COLO829 (cell line): ENCODE measurements around the gene UBTD1.
"Not testable (repeated sequence)": the region's sequence is repeated elsewhere in the genome, so short reads cannot be mapped to it uniquely, and the experiment has no call there.

Experiments used
- DNase-seq: peaks from one replicate; pipeline ENCODE4 v3.0.0; 2012; ENCODE audit warnings: low spot score

Gene UBTD1

GRCh38 chr10:97538839-97539238 lies 40.1 kb downstream of the UBTD1 start:
- no peak for DNase-seq

GRCh38 chr10:97539523-97540200 lies 40.9 kb downstream of the UBTD1 start:
- DNase-seq, result no peak

- DNase-seq, result no peak
These were observed 42.2 kb downstream of the UBTD1 start for GRCh38 chr10:97540669-97541500.

- peak; percentile 78 for DNase-seq
These were observed 43.7 kb downstream of the UBTD1 start for GRCh38 chr10:97542169-97543024.

GRCh38 chr10:97543025-97543546 lies 44.4 kb downstream of the UBTD1 start:
- DNase-seq, result peak; percentile 90

- DNase-seq, result no peak
These were observed 47.9 kb downstream of the UBTD1 start for GRCh38 chr10:97546456-97547270.

- DNase-seq, result no peak
These were observed 48.5 kb downstream of the UBTD1 start for GRCh38 chr10:97547271-97547600.

- DNase-seq, result no peak
These were observed 49.2 kb downstream of the UBTD1 start for GRCh38 chr10:97547962-97548361.

GRCh38 chr10:97548828-97549455 lies 50.2 kb downstream of the UBTD1 start:
- no peak for DNase-seq

GRCh38 chr10:97549587-97550322 lies 51.0 kb downstream of the UBTD1 start:
- DNase-seq, result peak; percentile 51

GRCh38 chr10:97550336-97551149 lies 51.8 kb downstream of the UBTD1 start:
- DNase-seq, result no peak

GRCh38 chr10:97551271-97551670 lies 52.5 kb downstream of the UBTD1 start:
- no peak for DNase-seq

GRCh38 chr10:97553575-97554031 lies 54.9 kb downstream of the UBTD1 start:
- no peak for DNase-seq

- DNase-seq, result not testable (repeated sequence)
These were observed 55.6 kb downstream of the UBTD1 start for GRCh38 chr10:97554336-97554735.

GRCh38 chr10:97555541-97555940 lies 56.8 kb downstream of the UBTD1 start:
- not testable (repeated sequence) for DNase-seq

GRCh38 chr10:97560731-97561381 lies 62.1 kb downstream of the UBTD1 start:
- DNase-seq, result not testable (repeated sequence)

GRCh38 chr10:97561386-97562077 lies 62.8 kb downstream of the UBTD1 start:
- DNase-seq, result not testable (repeated sequence)

GRCh38 chr10:97562329-97562728 lies 63.6 kb downstream of the UBTD1 start:
- DNase-seq, result not testable (repeated sequence)
